Neuronal stem cell (in vitro differentiated cells): ENCODE measurements around the gene AGTR1.

Experiments used
- DNase-seq: peaks from one replicate; pipeline ENCODE4 v3.0.0-alpha.2; 2013; ENCODE audit warnings: low spot score
- H2AFZ ChIP-seq: one replicate; pipeline ENCODE4 v1.6.1; 2013; ENCODE audit warnings: mild to moderate bottlenecking, low read length, inconsistent platforms
- H2AK5ac ChIP-seq: 2 replicates; pipeline ENCODE4 v1.6.1; 2013; ENCODE audit warnings: low read depth, mild to moderate bottlenecking, inconsistent platforms, low read length, moderate library complexity, mixed read lengths
- H2BK120ac ChIP-seq: 2 replicates; pipeline ENCODE4 v1.6.1; 2013; ENCODE audit warnings: low read depth, mild to moderate bottlenecking, inconsistent platforms, low read length, moderate library complexity, mixed read lengths
- H2BK12ac ChIP-seq: one replicate; pipeline ENCODE4 v1.6.1; 2013; ENCODE audit warnings: low read length, inconsistent platforms
- H2BK15ac ChIP-seq: 2 replicates; pipeline ENCODE4 v1.6.1; 2013; ENCODE audit warnings: mild to moderate bottlenecking, low read length, inconsistent platforms, mixed read lengths
- H2BK5ac ChIP-seq: one replicate; pipeline ENCODE4 v1.6.1; 2013; ENCODE audit warnings: inconsistent platforms, mild to moderate bottlenecking, low read length, moderate library complexity
- H3K14ac ChIP-seq: one replicate; pipeline ENCODE4 v1.6.1; 2013; ENCODE audit warnings: low read length, inconsistent platforms
- H3K18ac ChIP-seq: 2 replicates; pipeline ENCODE4 v1.6.1; 2013; ENCODE audit warnings: low read length, inconsistent platforms
- H3K23ac ChIP-seq: 2 replicates; pipeline ENCODE4 v1.6.1; 2013; ENCODE audit warnings: low read depth, mild to moderate bottlenecking, mixed read lengths, low read length, inconsistent platforms; ENCODE audit not compliant: poor library complexity
- H3K27ac ChIP-seq: replicated peaks from 3 replicates; pipeline ENCODE4 v1.5.1; 2013; ENCODE audit warnings: low read length, inconsistent platforms
- H3K27me3 ChIP-seq, 3 experiments: 2 replicates each; pipeline ENCODE4 v1.6.1; 2013; ENCODE audit warnings: low read length in 3 of 3, mild to moderate bottlenecking in 2 of 3, inconsistent platforms in 1 of 3, low read depth in 1 of 3, mixed read lengths in 1 of 3, moderate library complexity in 1 of 3; ENCODE audit not compliant: control insufficient read depth in 3 of 3, insufficient read depth in 3 of 3
- H3K36me3 ChIP-seq, 2 donors: replicated peaks in 1 of 2; 2 replicates each; pipeline ENCODE4 v1.6.1; 2013; ENCODE audit warnings: low read length in 2 of 2; ENCODE audit not compliant: control insufficient read depth in 2 of 2, insufficient read depth in 2 of 2
- H3K4ac ChIP-seq: 2 replicates; pipeline ENCODE4 v1.6.1; 2013; ENCODE audit warnings: inconsistent platforms, mild to moderate bottlenecking, low read length, moderate library complexity
- H3K4me1 ChIP-seq, 2 donors: 1 replicate in 1 of 2; 2 replicates in 1 of 2; pipeline ENCODE4 v1.6.1; 2013; ENCODE audit warnings: low read length in 2 of 2, low read depth in 1 of 2; ENCODE audit not compliant: control insufficient read depth in 2 of 2, insufficient read depth in 1 of 2
- H3K4me2 ChIP-seq: one replicate; pipeline ENCODE4 v1.6.1; 2013; ENCODE audit warnings: mild to moderate bottlenecking, low read length, inconsistent platforms; ENCODE audit not compliant: insufficient read depth, poor library complexity, severe bottlenecking
- H3K4me3 ChIP-seq, 2 donors: 2 replicates each; pipeline ENCODE4 v1.5.1; 2013; ENCODE audit warnings: low read length in 2 of 2, mild to moderate bottlenecking in 2 of 2, inconsistent platforms in 1 of 2, moderate library complexity in 1 of 2
- H3K79me1 ChIP-seq: one replicate; pipeline ENCODE4 v1.6.1; 2013; ENCODE audit warnings: low read depth, mild to moderate bottlenecking, inconsistent platforms, low read length, moderate library complexity
- H3K9ac ChIP-seq: one replicate; pipeline ENCODE4 v1.6.1; 2013; ENCODE audit warnings: mild to moderate bottlenecking, low read depth, low read length, inconsistent platforms; ENCODE audit not compliant: poor library complexity
- H3K9me3 ChIP-seq, 2 donors: replicated peaks in 1 of 2; 2 replicates each; pipeline versions ENCODE3 to v1.6.1; 2013; ENCODE audit warnings: low read length in 2 of 2, mild to moderate bottlenecking in 2 of 2, inconsistent platforms in 1 of 2, low read depth in 1 of 2, mixed read lengths in 1 of 2, moderate library complexity in 1 of 2; ENCODE audit not compliant: control insufficient read depth in 2 of 2, insufficient read depth in 1 of 2
- H4K8ac ChIP-seq: one replicate; pipeline ENCODE4 v1.6.1; 2013; ENCODE audit warnings: low read depth, mild to moderate bottlenecking, inconsistent platforms, low read length, moderate library complexity
- H4K91ac ChIP-seq: one replicate; pipeline ENCODE4 v1.6.1; 2013; ENCODE audit warnings: low read length, low read depth, mild to moderate bottlenecking, inconsistent platforms; ENCODE audit not compliant: poor library complexity
- WGBS, 2 donors: extraction: QIAGEN DNeasy Blood & Tissue Kit; methylation state at CpG; one replicate each; pipeline ENCODE4 v1.1.7; 2013; ENCODE audit warnings: missing lambda C conversion rate in 2 of 2, mixed read lengths in 1 of 2; ENCODE audit not compliant: insufficient read length in 2 of 2, insufficient replicate concordance in 1 of 2; ENCODE audit errors: extremely low coverage in 2 of 2; 5-methylcytosine and 5-hydroxymethylcytosine counted together

The AGTR1 gene

GRCh38 chr3:148707601-148708380, 10.1 kb downstream of the AGTR1 start:
- H3K14ac ChIP-seq = no peak overlapping the region
- no peak overlapping the region for H2AFZ ChIP-seq
- no peak overlapping the region for H2BK5ac ChIP-seq
- H3K4ac ChIP-seq = no peak overlapping the region
- no peak overlapping the region for H2BK120ac ChIP-seq
- peaks cover 0 to 2% of the 10 kb centered on the region in 2 donors for H3K9me3 ChIP-seq
- no peaks in the 10 kb centered on the region for H3K36me3 ChIP-seq
- DNase-seq = no peak
- no peak overlapping the region for H4K91ac ChIP-seq
- no peak overlapping the region for H2BK12ac ChIP-seq
- no peak overlapping the region for H2BK15ac ChIP-seq
- no peak overlapping the region for H3K27ac ChIP-seq
- H3K23ac ChIP-seq = no peak overlapping the region
- no peak overlapping the region for H2AK5ac ChIP-seq
- H3K79me1 ChIP-seq = no peaks in the 10 kb centered on the region
- no peak overlapping the region for H3K4me2 ChIP-seq
- H3K4me3 ChIP-seq = no peak overlapping the region
- no CpG with 5 or more reads among the region's 5 CpGs for WGBS, 2 donors
- peaks cover 0 to 2% of the 10 kb centered on the region in 2 donors for H3K4me1 ChIP-seq
- H3K9ac ChIP-seq = no peak overlapping the region
- no peak overlapping the region for H3K18ac ChIP-seq
- H4K8ac ChIP-seq = no peak overlapping the region
- no peaks in the 10 kb centered on the region for H3K27me3 ChIP-seq

GRCh38 chr3:148708409-148708808, 10.7 kb downstream of the AGTR1 start:
- Histone ChIP-seq H4K8ac (no peak overlapping the region), H3K9me3 (peaks cover 0 to 2% of the 10 kb centered on the region in 2 donors), H2BK5ac (no peak overlapping the region), H3K36me3 (no peaks in the 10 kb centered on the region), H3K14ac (no peak overlapping the region), H3K4ac (no peak overlapping the region), H2AK5ac (no peak overlapping the region), H2BK12ac (no peak overlapping the region), H3K9ac (no peak overlapping the region), H3K4me2 (no peak overlapping the region), H3K4me3 (no peak overlapping the region), H3K23ac (no peak overlapping the region), H2BK15ac (no peak overlapping the region), H4K91ac (no peak overlapping the region), H3K4me1 (peaks cover 0 to 2% of the 10 kb centered on the region in 2 donors), H3K27me3 (no peaks in the 10 kb centered on the region), H2AFZ (no peak overlapping the region), H3K79me1 (no peaks in the 10 kb centered on the region), H2BK120ac (no peak overlapping the region), H3K18ac (no peak overlapping the region), H3K27ac (no peak overlapping the region)
- no peak for DNase-seq
- WGBS, 2 donors = no CpG with 5 or more reads among the region's 5 CpGs

GRCh38 chr3:148709560-148710253, 12.0 kb downstream of the AGTR1 start:
- H4K91ac ChIP-seq = no peak overlapping the region
- WGBS, 2 donors = no CpG with 5 or more reads among the region's 2 CpGs
- H3K27me3 ChIP-seq = no peaks in the 10 kb centered on the region
- H3K27ac ChIP-seq = no peak overlapping the region
- no peaks in the 10 kb centered on the region for H3K79me1 ChIP-seq
- H3K14ac ChIP-seq = no peak overlapping the region
- H3K36me3 ChIP-seq = no peaks in the 10 kb centered on the region
- DNase-seq = no peak
- no peak overlapping the region for H2BK5ac ChIP-seq
- H3K4me2 ChIP-seq = no peak overlapping the region
- H3K23ac ChIP-seq = no peak overlapping the region
- no peak overlapping the region for H2AFZ ChIP-seq
- H3K18ac ChIP-seq = no peak overlapping the region
- H3K4me1 ChIP-seq = peaks cover 0 to 2% of the 10 kb centered on the region in 2 donors
- no peak overlapping the region for H2AK5ac ChIP-seq
- H2BK120ac ChIP-seq = no peak overlapping the region
- no peak overlapping the region for H3K4ac ChIP-seq
- no peak overlapping the region for H2BK15ac ChIP-seq
- H3K9me3 ChIP-seq = peaks cover 0 to 2% of the 10 kb centered on the region in 2 donors
- no peak overlapping the region for H3K9ac ChIP-seq
- H2BK12ac ChIP-seq = no peak overlapping the region
- no peak overlapping the region for H4K8ac ChIP-seq
- no peak overlapping the region for H3K4me3 ChIP-seq

GRCh38 chr3:148710665-148711064, 13.0 kb downstream of the AGTR1 start:
- no peak overlapping the region for H3K23ac ChIP-seq
- H2AFZ ChIP-seq = no peak overlapping the region
- H3K4me1 ChIP-seq = peaks cover 0 to 2% of the 10 kb centered on the region in 2 donors
- no peak overlapping the region for H2BK120ac ChIP-seq
- H3K9me3 ChIP-seq = peaks cover 0 to 2% of the 10 kb centered on the region in 2 donors
- H3K4ac ChIP-seq = no peak overlapping the region
- no peak overlapping the region for H3K4me3 ChIP-seq
- H4K8ac ChIP-seq = no peak overlapping the region
- no peak overlapping the region for H3K14ac ChIP-seq
- H2AK5ac ChIP-seq = no peak overlapping the region
- no peak for DNase-seq
- no peak overlapping the region for H2BK5ac ChIP-seq
- no peak overlapping the region for H2BK12ac ChIP-seq
- H3K27ac ChIP-seq = no peak overlapping the region
- no peak overlapping the region for H3K9ac ChIP-seq
- no peak overlapping the region for H2BK15ac ChIP-seq
- no peak overlapping the region for H3K4me2 ChIP-seq
- H4K91ac ChIP-seq = no peak overlapping the region
- no peaks in the 10 kb centered on the region for H3K27me3 ChIP-seq
- no CpG with 5 or more reads among the region's 2 CpGs for WGBS, 2 donors
- H3K18ac ChIP-seq = no peak overlapping the region
- H3K36me3 ChIP-seq = no peaks in the 10 kb centered on the region
- no peaks in the 10 kb centered on the region for H3K79me1 ChIP-seq
